Ishikawa (cell line): ENCODE data around the gene ZNF585A.

Experiments used
- CEBPB ChIP-seq: IDR thresholded peaks from 2 replicates; pipeline ENCODE4 v1.6.1; 2012
- CREB1 ChIP-seq: IDR thresholded peaks from 2 replicates; pipeline ENCODE4 v1.6.1; 2012; ENCODE audit warnings: low read depth
- EGR1 ChIP-seq: IDR thresholded peaks from 2 replicates; pipeline ENCODE4 v1.6.1; 2012
- EP300 ChIP-seq: IDR thresholded peaks from 2 replicates; pipeline ENCODE4 v1.6.1; 2012; ENCODE audit warnings: borderline replicate concordance
- FOXM1 ChIP-seq: IDR thresholded peaks from 2 replicates; pipeline ENCODE4 v1.6.1; 2012; ENCODE audit warnings: low read depth, borderline replicate concordance
- MAX ChIP-seq: IDR thresholded peaks from 2 replicates; pipeline ENCODE4 v1.6.1; 2012
- NFIC ChIP-seq: IDR thresholded peaks from 2 replicates; pipeline ENCODE4 v1.6.1; 2012
- RAD21 ChIP-seq: IDR thresholded peaks from 2 replicates; pipeline ENCODE4 v1.6.1; 2012; ENCODE audit warnings: low read depth
- TAF1 ChIP-seq: IDR thresholded peaks from 2 replicates; pipeline ENCODE4 v1.6.1; 2012; ENCODE audit warnings: low read depth, mild to moderate bottlenecking
- TCF12 ChIP-seq: IDR thresholded peaks from 2 replicates; pipeline ENCODE4 v1.6.1; 2012; ENCODE audit warnings: low read depth
- TEAD4 ChIP-seq: IDR thresholded peaks from 2 replicates; pipeline ENCODE4 v1.6.1; 2012
- USF1 ChIP-seq: IDR thresholded peaks from 2 replicates; pipeline ENCODE4 v1.6.1; 2012
- YY1 ChIP-seq: IDR thresholded peaks from 2 replicates; pipeline ENCODE4 v1.6.1; 2012; ENCODE audit warnings: low read depth
- ZBTB7A ChIP-seq: IDR thresholded peaks from 2 replicates; pipeline ENCODE4 v1.6.1; 2012; ENCODE audit warnings: low read depth
- TF ChIP-seq, protein P1 (sequence below): IDR thresholded peaks from 2 replicates; pipeline ENCODE4 v1.6.1; 2012; ENCODE audit warnings: low read depth, mild to moderate bottlenecking

Gene ZNF585A

DNA sequence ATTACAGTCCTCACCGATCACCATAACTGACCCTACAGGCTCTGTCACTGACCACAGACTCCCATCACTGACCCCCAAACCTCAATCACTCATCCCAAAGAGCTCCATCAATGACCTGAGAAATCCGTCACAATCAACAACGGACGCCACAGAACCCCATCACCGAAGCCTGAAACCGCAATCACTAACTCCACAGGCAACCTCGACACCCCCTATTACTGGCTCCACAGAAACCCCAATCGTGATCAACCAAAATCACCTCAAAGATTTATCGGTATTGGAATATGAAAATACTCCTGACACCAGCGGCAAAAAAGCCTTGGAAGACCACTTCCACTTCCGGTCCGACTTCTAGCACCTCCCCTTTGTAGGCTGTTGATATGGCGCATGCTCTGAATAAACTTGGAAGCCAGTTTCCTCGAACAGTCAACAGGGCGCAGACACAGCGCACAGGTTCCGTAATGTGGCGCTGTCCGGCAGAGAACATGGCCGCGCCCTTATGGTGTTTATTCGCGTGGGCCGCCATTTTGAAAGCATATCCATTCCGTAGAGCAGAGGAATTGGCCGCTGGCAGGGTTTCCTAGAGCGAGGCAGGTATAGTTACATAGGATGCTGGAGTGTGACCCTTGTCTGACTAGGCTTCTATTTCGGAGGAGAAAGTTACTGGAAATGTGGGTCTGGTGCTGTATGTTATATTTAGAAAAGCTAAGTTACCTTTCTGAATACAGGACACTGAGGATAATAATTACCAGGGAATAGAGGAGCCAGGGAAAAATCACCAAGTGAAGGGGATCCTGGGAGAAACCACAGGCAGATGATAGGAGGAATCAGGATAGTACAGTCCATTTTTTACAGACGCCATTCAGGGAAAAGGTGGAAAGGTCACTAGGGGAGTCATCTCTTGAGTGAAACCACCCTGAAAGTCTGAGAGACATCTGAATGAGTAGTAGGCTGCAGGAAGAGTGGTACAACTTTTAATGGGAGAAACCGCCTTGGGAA, at the start of gene ZNF585A:
Gene ZNF585A, minus strand, starts transcription at position 328 of the 999 bp plus-strand sequence. CDS start 2,785 bp downstream, outside the sequence.
- TF ChIP-seq CREB1: 0 out of 2 replicates have a peak, but pooled peaks have one; percentile 25
- no peak for TF ChIP-seq TEAD4
- TF ChIP-seq ZBTB7A: no peak
- peak; percentile 95 for TF ChIP-seq EGR1
- TF ChIP-seq RAD21: no peak
- no peak for TF ChIP-seq TCF12
- TF ChIP-seq NFIC: no peak
- TF ChIP-seq MAX: peak; percentile 40; the same call in 1 of the 2 replicates
- TF ChIP-seq YY1: peak; percentile 100
- no peak for TF ChIP-seq FOXM1
- no peak for TF ChIP-seq USF1
- TF ChIP-seq, protein P1, sequence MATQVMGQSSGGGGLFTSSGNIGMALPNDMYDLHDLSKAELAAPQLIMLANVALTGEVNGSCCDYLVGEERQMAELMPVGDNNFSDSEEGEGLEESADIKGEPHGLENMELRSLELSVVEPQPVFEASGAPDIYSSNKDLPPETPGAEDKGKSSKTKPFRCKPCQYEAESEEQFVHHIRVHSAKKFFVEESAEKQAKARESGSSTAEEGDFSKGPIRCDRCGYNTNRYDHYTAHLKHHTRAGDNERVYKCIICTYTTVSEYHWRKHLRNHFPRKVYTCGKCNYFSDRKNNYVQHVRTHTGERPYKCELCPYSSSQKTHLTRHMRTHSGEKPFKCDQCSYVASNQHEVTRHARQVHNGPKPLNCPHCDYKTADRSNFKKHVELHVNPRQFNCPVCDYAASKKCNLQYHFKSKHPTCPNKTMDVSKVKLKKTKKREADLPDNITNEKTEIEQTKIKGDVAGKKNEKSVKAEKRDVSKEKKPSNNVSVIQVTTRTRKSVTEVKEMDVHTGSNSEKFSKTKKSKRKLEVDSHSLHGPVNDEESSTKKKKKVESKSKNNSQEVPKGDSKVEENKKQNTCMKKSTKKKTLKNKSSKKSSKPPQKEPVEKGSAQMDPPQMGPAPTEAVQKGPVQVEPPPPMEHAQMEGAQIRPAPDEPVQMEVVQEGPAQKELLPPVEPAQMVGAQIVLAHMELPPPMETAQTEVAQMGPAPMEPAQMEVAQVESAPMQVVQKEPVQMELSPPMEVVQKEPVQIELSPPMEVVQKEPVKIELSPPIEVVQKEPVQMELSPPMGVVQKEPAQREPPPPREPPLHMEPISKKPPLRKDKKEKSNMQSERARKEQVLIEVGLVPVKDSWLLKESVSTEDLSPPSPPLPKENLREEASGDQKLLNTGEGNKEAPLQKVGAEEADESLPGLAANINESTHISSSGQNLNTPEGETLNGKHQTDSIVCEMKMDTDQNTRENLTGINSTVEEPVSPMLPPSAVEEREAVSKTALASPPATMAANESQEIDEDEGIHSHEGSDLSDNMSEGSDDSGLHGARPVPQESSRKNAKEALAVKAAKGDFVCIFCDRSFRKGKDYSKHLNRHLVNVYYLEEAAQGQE: no peak
- no peak for TF ChIP-seq EP300

DNA sequence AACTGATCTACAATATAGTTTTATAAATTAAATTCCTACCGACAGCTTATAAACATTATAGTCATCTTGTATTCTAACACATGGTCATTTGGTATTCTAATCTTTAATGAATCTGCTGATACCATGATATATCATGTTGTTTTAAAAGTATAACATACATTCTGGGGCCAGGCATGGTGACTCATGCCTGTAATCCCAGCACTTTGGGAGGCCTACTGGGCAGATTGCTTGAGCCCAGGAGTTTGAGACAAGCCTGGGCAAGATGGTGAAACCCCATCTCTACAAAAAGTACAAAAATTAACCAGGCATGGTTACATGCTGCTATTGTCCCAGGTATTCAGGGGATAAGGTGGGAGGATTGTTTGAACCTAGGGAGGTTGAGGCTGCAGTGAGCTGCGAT, 48.6 kb upstream of the ZNF585A start:
- TF ChIP-seq CEBPB (no peak), TCF12 (no peak), YY1 (no peak), USF1 (no peak), EP300 (no peak), RAD21 (no peak), MAX (no peak), CREB1 (no peak), TEAD4 (no peak), EGR1 (no peak), FOXM1 (no peak), TAF1 (no peak), NFIC (no peak), ZBTB7A (no peak)
- TF ChIP-seq, protein P1: no peak

GRCh38 chr19:37220383-37220782, 47.9 kb upstream of the ZNF585A start:
- TF ChIP-seq TEAD4: no peak
- no peak for TF ChIP-seq USF1
- TF ChIP-seq, protein P1: no peak
- no peak for TF ChIP-seq ZBTB7A
- TF ChIP-seq RAD21: no peak
- TF ChIP-seq EGR1: no peak
- no peak for TF ChIP-seq CREB1
- no peak for TF ChIP-seq NFIC
- no peak for TF ChIP-seq EP300
- TF ChIP-seq MAX: no peak
- no peak for TF ChIP-seq TAF1
- TF ChIP-seq YY1: no peak
- TF ChIP-seq FOXM1: no peak
- no peak for TF ChIP-seq TCF12
- TF ChIP-seq CEBPB: no peak
